ENCODE data around the gene CCL19. TPM values are rescaled to one million over a fixed set of nuclear protein-coding genes. Genes with fewer than 3 reads are reported as not detected.
"Not testable (repeated sequence)": the region's sequence is repeated elsewhere in the genome, so short reads cannot be mapped to it uniquely, and the experiment has no call there.

CCL19 gene
- total and polyA plus RNA-seq, 2 of the 8 experiments (the other 6 are each of a cell fraction or from before 2014, with no cell fraction given): not detected

GRCh38 chr9:34723141-34723540, 32.1 kb upstream of the CCL19 start:
- Histone ChIP-seq H4K91ac (replicated peaks; ENCODE audit: insufficient read length, low read length) (no peak overlapping the region), H3K79me1 (ENCODE audit: low read depth, low read length) (no peaks in the 10 kb centered on the region; the same call in 1 of the 2 replicates), H3K4me1 (replicated peaks in 1 of 4; ENCODE audit: control insufficient read depth in 3 of 4, insufficient read depth in 4 of 4, low read length in 3 of 4) (no peaks in the 10 kb centered on the region), H3K9ac (replicated peaks in 1 of 4; ENCODE audit: extremely low read depth in 1 of 4, low read depth in 3 of 4, low read length in 3 of 4) (no peak overlapping the region), H3K36me3 (ENCODE audit: control insufficient read depth in 2 of 4, insufficient read depth in 4 of 4, low read length in 3 of 4) (no peaks in the 10 kb centered on the region), H4K8ac (ENCODE audit: extremely low read depth, insufficient read depth, low read length) (no peak overlapping the region), H4K20me1 (replicated peaks in 1 of 2; ENCODE audit: control insufficient read depth in 1 of 2, insufficient read depth in 2 of 2, low read length in 2 of 2) (no peaks in the 10 kb centered on the region), H3K27me3 (replicated peaks in 1 of 4; ENCODE audit: control insufficient read depth in 3 of 4, extremely low read depth in 1 of 4, insufficient read depth in 3 of 4, low read length in 3 of 4) (peaks cover 0 to 3% (median 0%) of the 10 kb centered on the region in 4 experiments; a peak in 1 of 7 replicates), H3K4me3 (ENCODE audit: extremely low read depth in 1 of 4, insufficient read depth in 2 of 4, low read depth in 3 of 4, low read length in 4 of 4) (no peak overlapping the region), H2BK20ac (ENCODE audit: low read length) (no peak overlapping the region), H2AFZ (ENCODE audit: low read length) (no peak overlapping the region), H2BK120ac (replicated peaks; ENCODE audit: low read depth, low read length) (no peak overlapping the region), H3K27ac (ENCODE audit: low read depth, low read length) (no peak overlapping the region), H2BK12ac (ENCODE audit: low read depth, low read length) (no peak overlapping the region), H3K23ac (ENCODE audit: insufficient read length) (no peak overlapping the region), H2AK5ac (ENCODE audit: low read depth, low read length) (no peak overlapping the region), H3K9me3 (ENCODE audit: insufficient read depth in 2 of 2, low read depth in 1 of 2, low read length in 1 of 2) (no peaks in the 10 kb centered on the region), H2BK15ac (ENCODE audit: low read length) (no peak overlapping the region), H3K4me2 (ENCODE audit: insufficient read depth in 1 of 2, low read depth in 2 of 2, low read length in 2 of 2) (no peak overlapping the region), H3K18ac (ENCODE audit: extremely low read depth, low read length) (no peak overlapping the region), H3K4ac (replicated peaks; ENCODE audit: insufficient read length, low read depth, low read length) (no peak overlapping the region), H3K79me2 (ENCODE audit: control insufficient read depth in 1 of 2, insufficient read depth in 2 of 2, low read length in 2 of 2) (no peaks in the 10 kb centered on the region), H3K56ac (replicated peaks; ENCODE audit: insufficient read length, low read depth, low read length) (no peak overlapping the region), H3K23me2 (ENCODE audit: low read depth, low read length) (no peaks in the 10 kb centered on the region), H4K5ac (ENCODE audit: insufficient read length, low read depth, low read length) (no peak overlapping the region), H2BK5ac (ENCODE audit: low read depth, low read length) (no peak overlapping the region), H3K14ac (ENCODE audit: insufficient read length) (no peak overlapping the region)
- DNase-seq (ENCODE audit: low read depth in 1 of 2, low spot score in 2 of 2): no peak
- 87% methylated on average over 11 of the region's 11 CpGs; no CpG with 5 or more reads in 1 of the 2 experiments for WGBS, 2 experiments (ENCODE audit: extremely low coverage in 1 of 2, insufficient coverage in 1 of 2, insufficient read length in 1 of 2, insufficient replicate concordance in 2 of 2, low coverage in 1 of 2, low lambda C conversion rate in 2 of 2, missing lambda C conversion rate in 1 of 2)
- ChIA-PET POLR2A (ENCODE audit: partially characterized antibody) (no interaction called here), CTCF (ENCODE audit: partially characterized antibody) (interaction anchor here (0.8 to 1.5 kb wide), 3 partner anchors 15 to 176 kb away, joined by 3 to 6 read pairs (median 3); no protein-coding TSS in a partner anchor)
- no peak for FAIRE-seq
- TF ChIP-seq KDM4A (IDR thresholded peaks at IDR 0.05; ENCODE audit: low read depth, low read length, severe bottlenecking) (no peak), SP2 (IDR thresholded peaks at IDR 0.05; ENCODE audit: low read length) (no peak)

DNA sequence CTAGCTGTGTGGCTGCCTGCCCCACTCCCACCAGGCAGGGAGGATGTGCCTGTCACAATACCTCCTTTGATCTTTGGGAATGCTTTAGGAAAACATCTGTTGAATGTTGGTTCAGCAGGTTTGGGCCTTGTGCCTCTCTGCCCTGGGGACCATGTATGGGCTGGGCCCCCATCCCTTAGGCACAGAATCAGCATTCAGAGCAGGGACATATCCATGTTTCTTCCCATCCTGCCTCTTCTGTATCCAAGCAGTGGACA, 28.6 kb upstream of the CCL19 start:
- CTCF ChIA-PET (ENCODE audit: partially characterized antibody): interaction anchor here (0.5 to 6.6 kb wide), 3 partner anchors 17 to 345 kb away, joined by 3 to 67 read pairs (median 3); no protein-coding TSS in a partner anchor
- H2BK5ac ChIP-seq (ENCODE audit: low read depth, low read length): not testable (repeated sequence)

More for the DNA sequence above, 28.6 kb upstream of the CCL19 start:
- H3K23ac ChIP-seq (ENCODE audit: insufficient read length); H3K4me1 ChIP-seq (replicated peaks in 1 of 4; ENCODE audit: control insufficient read depth in 3 of 4, insufficient read depth in 4 of 4, low read length in 3 of 4); H3K36me3 ChIP-seq (ENCODE audit: control insufficient read depth in 2 of 4, insufficient read depth in 4 of 4, low read length in 3 of 4); H2AK5ac ChIP-seq (ENCODE audit: low read depth, low read length); H3K9ac ChIP-seq (replicated peaks in 1 of 4; ENCODE audit: extremely low read depth in 1 of 4, low read depth in 3 of 4, low read length in 3 of 4); H2BK15ac ChIP-seq (ENCODE audit: low read length); H4K5ac ChIP-seq (ENCODE audit: insufficient read length, low read depth, low read length); H2BK12ac ChIP-seq (ENCODE audit: low read depth, low read length); POLR2A ChIA-PET (ENCODE audit: partially characterized antibody); H3K4me3 ChIP-seq (ENCODE audit: extremely low read depth in 1 of 4, insufficient read depth in 2 of 4, low read depth in 3 of 4, low read length in 4 of 4); H3K79me2 ChIP-seq (ENCODE audit: control insufficient read depth in 1 of 2, insufficient read depth in 2 of 2, low read length in 2 of 2); FAIRE-seq; H4K8ac ChIP-seq (ENCODE audit: extremely low read depth, insufficient read depth, low read length); H3K18ac ChIP-seq (ENCODE audit: extremely low read depth, low read length); H3K4ac ChIP-seq (replicated peaks; ENCODE audit: insufficient read length, low read depth, low read length); H3K23me2 ChIP-seq (ENCODE audit: low read depth, low read length); H3K79me1 ChIP-seq (ENCODE audit: low read depth, low read length); H3K4me2 ChIP-seq (ENCODE audit: insufficient read depth in 1 of 2, low read depth in 2 of 2, low read length in 2 of 2); H4K20me1 ChIP-seq (replicated peaks in 1 of 2; ENCODE audit: control insufficient read depth in 1 of 2, insufficient read depth in 2 of 2, low read length in 2 of 2); H3K27me3 ChIP-seq (replicated peaks in 1 of 4; ENCODE audit: control insufficient read depth in 3 of 4, extremely low read depth in 1 of 4, insufficient read depth in 3 of 4, low read length in 3 of 4); H2BK120ac ChIP-seq (replicated peaks; ENCODE audit: low read depth, low read length); H3K9me3 ChIP-seq (ENCODE audit: insufficient read depth in 2 of 2, low read depth in 1 of 2, low read length in 1 of 2); H3K56ac ChIP-seq (replicated peaks; ENCODE audit: insufficient read length, low read depth, low read length); DNase-seq (ENCODE audit: low read depth in 1 of 2, low spot score in 2 of 2); H2AFZ ChIP-seq (ENCODE audit: low read length); H2BK20ac ChIP-seq (ENCODE audit: low read length); H3K14ac ChIP-seq (ENCODE audit: insufficient read length); H4K91ac ChIP-seq (replicated peaks; ENCODE audit: insufficient read length, low read length); H3K27ac ChIP-seq (ENCODE audit: low read depth, low read length): not testable (repeated sequence)
